ENCODE measurements around the gene TET3. TPM values are rescaled to one million over a fixed set of nuclear protein-coding genes. Genes with fewer than 3 reads are reported as not detected.

Gene TET3
- polyA plus RNA-seq, 3 donors: 0.79 to 18.6 (median 1.4) TPM

DNA sequence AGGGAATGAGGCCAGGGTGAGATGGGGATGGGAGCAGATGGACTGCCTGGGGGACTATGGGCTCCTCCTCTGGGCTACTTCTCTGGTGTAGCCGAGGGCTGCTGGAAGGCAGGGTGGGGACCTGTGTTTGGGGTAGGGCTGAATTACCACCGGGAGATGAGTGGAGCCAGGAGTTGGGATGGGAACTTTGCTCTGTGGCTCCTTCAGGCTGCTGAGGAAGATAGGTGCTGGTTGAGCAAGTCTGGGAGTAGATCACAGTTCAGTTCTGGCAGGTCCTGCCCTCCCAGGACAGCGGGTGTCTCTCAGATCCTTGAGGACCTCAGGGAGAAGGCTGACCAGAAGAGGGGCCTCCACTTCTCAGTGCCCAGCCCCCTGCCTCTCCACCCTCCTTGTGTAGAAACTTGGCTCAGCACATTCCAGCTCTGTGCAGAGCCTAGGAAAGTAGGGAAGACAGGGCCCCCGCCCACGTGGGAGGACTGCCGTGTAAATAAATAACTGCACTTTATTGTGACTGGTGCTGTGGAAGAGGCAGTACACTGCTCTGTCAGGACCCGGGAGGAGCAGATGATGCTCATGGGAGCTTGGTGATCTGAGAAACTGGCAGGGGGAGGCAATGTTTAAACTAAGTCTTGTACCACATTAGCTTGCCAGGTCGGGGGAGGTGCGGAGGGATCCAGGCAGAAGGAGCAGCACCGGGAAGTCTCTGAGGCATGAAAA lies 15.3 kb downstream of the TET3 start:
- TF ChIP-seq, protein P1, sequence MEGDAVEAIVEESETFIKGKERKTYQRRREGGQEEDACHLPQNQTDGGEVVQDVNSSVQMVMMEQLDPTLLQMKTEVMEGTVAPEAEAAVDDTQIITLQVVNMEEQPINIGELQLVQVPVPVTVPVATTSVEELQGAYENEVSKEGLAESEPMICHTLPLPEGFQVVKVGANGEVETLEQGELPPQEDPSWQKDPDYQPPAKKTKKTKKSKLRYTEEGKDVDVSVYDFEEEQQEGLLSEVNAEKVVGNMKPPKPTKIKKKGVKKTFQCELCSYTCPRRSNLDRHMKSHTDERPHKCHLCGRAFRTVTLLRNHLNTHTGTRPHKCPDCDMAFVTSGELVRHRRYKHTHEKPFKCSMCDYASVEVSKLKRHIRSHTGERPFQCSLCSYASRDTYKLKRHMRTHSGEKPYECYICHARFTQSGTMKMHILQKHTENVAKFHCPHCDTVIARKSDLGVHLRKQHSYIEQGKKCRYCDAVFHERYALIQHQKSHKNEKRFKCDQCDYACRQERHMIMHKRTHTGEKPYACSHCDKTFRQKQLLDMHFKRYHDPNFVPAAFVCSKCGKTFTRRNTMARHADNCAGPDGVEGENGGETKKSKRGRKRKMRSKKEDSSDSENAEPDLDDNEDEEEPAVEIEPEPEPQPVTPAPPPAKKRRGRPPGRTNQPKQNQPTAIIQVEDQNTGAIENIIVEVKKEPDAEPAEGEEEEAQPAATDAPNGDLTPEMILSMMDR (IDR thresholded peaks at IDR 0.05): no peak
- no peak for DNase-seq
- Mint-ChIP-seq H3K27ac (peak overlapping the region in 4 of 7 donors; percentile 42 to 59 (median 50)), H3K4me3 (no peak overlapping the region), H3K27me3 (ENCODE audit: low read depth in 3 of 3) (peaks cover 1 to 3% (median 3%) of the 10 kb centered on the region in 3 donors), H3K4me1 (peaks cover 81% of the 10 kb centered on the region), H3K36me3 (peaks cover 45 to 65% of the 10 kb centered on the region in 2 donors), H3K9me3 (no peaks in the 10 kb centered on the region)
- H3K27ac ChIP-seq (ENCODE audit: low read depth in 1 of 2, low read length in 2 of 2): no peak overlapping the region
- H3K79me2 ChIP-seq (ENCODE audit: insufficient read depth, low read length): peaks cover 99% of the 10 kb centered on the region
- peaks cover 18 to 63% of the 10 kb centered on the region in 2 donors for H3K36me3 ChIP-seq (replicated peaks in 1 of 2; ENCODE audit: control insufficient read depth in 1 of 2, insufficient read depth in 2 of 2, low read length in 2 of 2)
- 87% methylated on average over 9 of the region's 10 CpGs for WGBS (ENCODE audit: insufficient coverage)
- H2AFZ ChIP-seq (ENCODE audit: insufficient read depth, low read depth, low read length, poor library complexity, severe bottlenecking): no peak overlapping the region
- H3K4me3 ChIP-seq (replicated peaks in 1 of 3; ENCODE audit: low read depth in 2 of 3, low read length in 3 of 3): no peak overlapping the region
- no peaks in the 10 kb centered on the region for H3K9me3 ChIP-seq (replicated peaks in 1 of 2; ENCODE audit: control insufficient read depth in 1 of 2, insufficient read depth in 1 of 2, low read length in 2 of 2)
- H3K4me1 ChIP-seq (ENCODE audit: control insufficient read depth in 1 of 2, insufficient read depth in 2 of 2, low read length in 2 of 2): peaks cover 26 to 46% of the 10 kb centered on the region in 2 donors
- intact Hi-C loops (cut with micrococcal nuclease): loop anchor here in 1 of 2 donors (10.0 kb wide), 1 partner anchor 75 kb away; no protein-coding TSS in a partner anchor
- no peak overlapping the region for H3K9ac ChIP-seq (ENCODE audit: insufficient read depth, low read length, poor library complexity, severe bottlenecking)
- no peaks in the 10 kb centered on the region for H3K27me3 ChIP-seq (ENCODE audit: control insufficient read depth in 2 of 2, insufficient read depth in 2 of 2, low read length in 2 of 2)
- H4K20me1 ChIP-seq (ENCODE audit: insufficient read depth, low read length): peaks cover 99% of the 10 kb centered on the region
- H3K4me2 ChIP-seq (replicated peaks; ENCODE audit: extremely low read depth, low read length, poor library complexity, severe bottlenecking): no peak overlapping the region

DNA sequence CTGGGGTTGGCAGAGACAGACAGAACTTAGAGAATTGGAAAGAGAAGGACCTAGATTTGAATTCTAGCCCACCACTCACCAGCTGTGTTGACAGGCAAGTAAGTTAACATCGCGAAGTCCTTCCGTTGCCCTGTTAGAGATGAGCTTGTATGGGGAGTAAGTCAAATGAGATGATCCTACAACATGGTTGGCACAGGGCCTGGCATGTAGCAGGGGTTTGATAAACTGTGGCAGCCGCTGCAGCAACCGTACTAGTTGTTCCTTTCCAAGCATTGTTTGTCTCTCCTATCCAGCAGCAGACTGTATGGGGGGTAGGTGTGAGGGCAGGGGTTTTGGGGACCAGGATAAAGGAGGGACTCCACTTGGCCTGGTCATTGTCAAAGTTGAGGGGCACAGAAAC lies 16.0 kb downstream of the TET3 start:
- peak overlapping the region in 3 of 7 donors; percentile 10 to 81 (median 59) for H3K27ac Mint-ChIP-seq
- no peak overlapping the region for H3K4me3 ChIP-seq (replicated peaks in 1 of 3; ENCODE audit: low read depth in 2 of 3, low read length in 3 of 3)
- 96% methylated on average over 5 of the region's 5 CpGs for WGBS (ENCODE audit: insufficient coverage)
- no peak overlapping the region for H2AFZ ChIP-seq (ENCODE audit: insufficient read depth, low read depth, low read length, poor library complexity, severe bottlenecking)
- H3K36me3 Mint-ChIP-seq: peaks cover 48 to 67% of the 10 kb centered on the region in 2 donors
- peaks cover 99% of the 10 kb centered on the region for H4K20me1 ChIP-seq (ENCODE audit: insufficient read depth, low read length)
- no peaks in the 10 kb centered on the region for H3K27me3 ChIP-seq (ENCODE audit: control insufficient read depth in 2 of 2, insufficient read depth in 2 of 2, low read length in 2 of 2)
- H3K4me1 Mint-ChIP-seq: peaks cover 78% of the 10 kb centered on the region
- DNase-seq: no peak
- peaks cover 1 to 3% (median 3%) of the 10 kb centered on the region in 3 donors for H3K27me3 Mint-ChIP-seq (ENCODE audit: low read depth in 3 of 3)
- H3K36me3 ChIP-seq (replicated peaks in 1 of 2; ENCODE audit: control insufficient read depth in 1 of 2, insufficient read depth in 2 of 2, low read length in 2 of 2): peaks cover 20 to 63% of the 10 kb centered on the region in 2 donors
- TF ChIP-seq, protein P1 (IDR thresholded peaks at IDR 0.05): no peak
- H3K9ac ChIP-seq (ENCODE audit: insufficient read depth, low read length, poor library complexity, severe bottlenecking): no peak overlapping the region
- H3K9me3 Mint-ChIP-seq: no peaks in the 10 kb centered on the region
- no peaks in the 10 kb centered on the region for H3K9me3 ChIP-seq (replicated peaks in 1 of 2; ENCODE audit: control insufficient read depth in 1 of 2, insufficient read depth in 1 of 2, low read length in 2 of 2)
- H3K27ac ChIP-seq (ENCODE audit: low read depth in 1 of 2, low read length in 2 of 2): no peak overlapping the region
- no peak overlapping the region for H3K4me3 Mint-ChIP-seq
- H3K79me2 ChIP-seq (ENCODE audit: insufficient read depth, low read length): peaks cover 99% of the 10 kb centered on the region
- intact Hi-C loops (cut with micrococcal nuclease): loop anchor here in 1 of 2 donors (10.0 kb wide), 1 partner anchor 74 kb away; no protein-coding TSS in a partner anchor
- no peak overlapping the region for H3K4me2 ChIP-seq (replicated peaks; ENCODE audit: extremely low read depth, low read length, poor library complexity, severe bottlenecking)
- H3K4me1 ChIP-seq (ENCODE audit: control insufficient read depth in 1 of 2, insufficient read depth in 2 of 2, low read length in 2 of 2): peaks cover 26 to 40% of the 10 kb centered on the region in 2 donors
